HepG2 (cell line): ENCODE results near the gene VIPR1. TPM values are rescaled to one million over a fixed set of nuclear protein-coding genes. Genes with fewer than 3 reads are reported as not detected.

Experiments used
- DPF2 ChIP-seq: sonication (generic); formaldehyde crosslinking; IDR thresholded peaks from 2 replicates; pipeline ENCODE4 v1.4.0; 2020; ENCODE audit warnings: mild to moderate bottlenecking, low read depth, missing genetic modification reagents, borderline replicate concordance
- HHEX ChIP-seq: IDR thresholded peaks from 2 replicates; pipeline ENCODE4 v1.6.1; 2016; ENCODE audit warnings: control low read depth
- LCORL ChIP-seq, 2 experiments: fragments of 450-650 bp in 1 of 2; sonication (generic) in 1 of 2; formaldehyde crosslinking in 1 of 2; IDR thresholded peaks; 2 replicates each; pipeline versions ENCODE4 v1.5.0 to v1.6.1; 2017 to 2020; ENCODE audit warnings: antibody characterized with exemption in 1 of 2, missing genetic modification reagents in 1 of 2
- MIER3 ChIP-seq: IDR thresholded peaks from 2 replicates; pipeline ENCODE4 v1.6.1; 2016; ENCODE audit warnings: missing compliant biosample characterization, borderline replicate concordance
- PPARG ChIP-seq: conservative IDR thresholded peaks from 2 replicates; pipeline ENCODE4 v1.6.1; 2016; ENCODE audit warnings: missing biosample characterization, missing genetic modification reagents
- RXRB ChIP-seq: IDR thresholded peaks from 2 replicates; pipeline ENCODE4 v1.6.1; 2016; ENCODE audit warnings: borderline replicate concordance, missing genetic modification reagents, missing compliant biosample characterization
- SAP130 ChIP-seq: IDR thresholded peaks from 2 replicates; pipeline ENCODE4 v1.6.1; 2016; ENCODE audit warnings: low read depth
- polyA plus RNA-seq, 8 experiments: library from polyadenylated mRNA; depleted of rRNA in 3 of 8; stranded (reverse) in 7 of 8; unstranded in 1 of 8; fragments of >200 nt; fragmentation: Illumina TruSeq in 4 of 8; extraction: Trizol in 4 of 8; gene quantifications; 2 replicates each; pipeline versions ENCODE4 v1.2.1 to v1.2.3, GENCODE V29; 2011 to 2016; ENCODE audit warnings: low read depth in 4 of 8, missing spikeins in 1 of 8, mixed read lengths in 1 of 8; ENCODE audit not compliant: insufficient read depth in 1 of 8
- total RNA-seq, 5 experiments: library from RNA; depleted of rRNA; stranded (reverse); fragments of >200 nt; fragmentation: Illumina TruSeq; extraction: Trizol; gene quantifications; 2 replicates each; pipeline ENCODE4 v1.2.3, GENCODE V29; 2016; ENCODE audit warnings: low read depth in 1 of 5
- TF ChIP-seq, protein P1 (sequence below), 2 experiments: sonication (generic) in 1 of 2; formaldehyde crosslinking in 1 of 2; IDR thresholded peaks; 2 replicates each; pipeline versions ENCODE4 v1.6.1 to v1.9.0; 2014 to 2022; ENCODE audit warnings: antibody characterized with exemption in 1 of 2, borderline replicate concordance in 1 of 2, inconsistent platforms in 1 of 2, low read depth in 1 of 2, missing genetic modification reagents in 1 of 2
- TF ChIP-seq, protein P2 (sequence below): sonication (generic); formaldehyde crosslinking; IDR thresholded peaks from 2 replicates; pipeline ENCODE4 v1.5.0; 2020; ENCODE audit warnings: missing genetic modification reagents
- TF ChIP-seq, protein P3 (sequence below): sonication (generic); formaldehyde crosslinking; IDR thresholded peaks from 2 replicates; pipeline ENCODE4 v1.4.0; 2020; ENCODE audit warnings: missing genetic modification reagents, mild to moderate bottlenecking, borderline replicate concordance
- TF ChIP-seq, protein P4 (sequence below): IDR thresholded peaks from 2 replicates; pipeline ENCODE4 v1.6.1; 2012; ENCODE audit warnings: inconsistent platforms
- TF ChIP-seq, protein P5 (sequence below): sonication (generic); formaldehyde crosslinking; conservative IDR thresholded peaks from 2 replicates; pipeline ENCODE4 v1.4.0; 2020; ENCODE audit warnings: mild to moderate bottlenecking, missing genetic modification reagents, moderate library complexity

The VIPR1 gene
- total and polyA plus RNA-seq, 2 of the 13 experiments (the other 11 are each of a cell fraction or from before 2014, with no cell fraction given) = 0.04 to 0.11 TPM

DNA sequence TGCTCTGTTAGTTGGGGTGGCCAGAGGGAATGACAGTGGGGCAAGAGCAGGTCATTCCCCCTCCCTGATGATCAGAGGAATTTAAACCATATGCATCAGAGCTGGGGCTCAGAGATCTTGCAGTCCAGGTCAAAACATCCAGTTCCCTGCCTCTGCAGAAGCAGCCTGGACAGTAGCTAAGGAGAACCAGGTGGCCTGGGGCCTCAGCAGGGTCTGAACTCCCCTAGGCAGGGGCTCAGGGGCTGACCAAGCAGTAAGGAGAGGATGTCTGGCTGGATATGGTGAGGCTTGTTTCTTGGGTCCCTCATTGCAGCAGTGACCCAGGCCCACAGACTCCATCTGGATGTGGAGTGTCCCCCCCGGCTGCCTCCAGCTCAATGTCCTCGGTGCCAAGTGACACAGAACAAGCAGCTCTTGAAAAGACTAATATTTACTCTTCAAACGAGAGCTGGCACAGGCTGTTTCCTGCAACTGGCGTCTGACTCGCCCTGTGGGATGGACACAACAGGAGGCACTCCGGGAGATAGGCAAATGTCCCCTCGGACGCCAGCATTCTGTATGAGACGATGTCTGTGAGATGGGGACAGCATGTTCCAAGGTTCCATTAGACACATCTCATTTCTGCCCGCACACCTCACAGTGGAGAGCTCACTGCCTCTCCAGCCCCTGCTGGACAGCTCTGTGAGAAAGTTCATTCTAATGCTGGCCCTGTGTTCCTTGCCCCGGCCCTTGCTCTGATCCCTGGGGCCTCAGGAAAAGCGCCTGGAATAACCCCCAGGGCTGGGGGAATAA lies 42.2 kb downstream of the VIPR1 start (continued):
- TF ChIP-seq, protein P1, sequence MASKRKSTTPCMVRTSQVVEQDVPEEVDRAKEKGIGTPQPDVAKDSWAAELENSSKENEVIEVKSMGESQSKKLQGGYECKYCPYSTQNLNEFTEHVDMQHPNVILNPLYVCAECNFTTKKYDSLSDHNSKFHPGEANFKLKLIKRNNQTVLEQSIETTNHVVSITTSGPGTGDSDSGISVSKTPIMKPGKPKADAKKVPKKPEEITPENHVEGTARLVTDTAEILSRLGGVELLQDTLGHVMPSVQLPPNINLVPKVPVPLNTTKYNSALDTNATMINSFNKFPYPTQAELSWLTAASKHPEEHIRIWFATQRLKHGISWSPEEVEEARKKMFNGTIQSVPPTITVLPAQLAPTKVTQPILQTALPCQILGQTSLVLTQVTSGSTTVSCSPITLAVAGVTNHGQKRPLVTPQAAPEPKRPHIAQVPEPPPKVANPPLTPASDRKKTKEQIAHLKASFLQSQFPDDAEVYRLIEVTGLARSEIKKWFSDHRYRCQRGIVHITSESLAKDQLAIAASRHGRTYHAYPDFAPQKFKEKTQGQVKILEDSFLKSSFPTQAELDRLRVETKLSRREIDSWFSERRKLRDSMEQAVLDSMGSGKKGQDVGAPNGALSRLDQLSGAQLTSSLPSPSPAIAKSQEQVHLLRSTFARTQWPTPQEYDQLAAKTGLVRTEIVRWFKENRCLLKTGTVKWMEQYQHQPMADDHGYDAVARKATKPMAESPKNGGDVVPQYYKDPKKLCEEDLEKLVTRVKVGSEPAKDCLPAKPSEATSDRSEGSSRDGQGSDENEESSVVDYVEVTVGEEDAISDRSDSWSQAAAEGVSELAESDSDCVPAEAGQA (IDR thresholded peaks at IDR 0.05; ENCODE audit: low read depth) = no peak
- TF ChIP-seq, protein P1 (CRISPR knock-in tag; IDR thresholded peaks at IDR 0.05; ENCODE audit: borderline replicate concordance) = no peak
- TF ChIP-seq, protein P2, sequence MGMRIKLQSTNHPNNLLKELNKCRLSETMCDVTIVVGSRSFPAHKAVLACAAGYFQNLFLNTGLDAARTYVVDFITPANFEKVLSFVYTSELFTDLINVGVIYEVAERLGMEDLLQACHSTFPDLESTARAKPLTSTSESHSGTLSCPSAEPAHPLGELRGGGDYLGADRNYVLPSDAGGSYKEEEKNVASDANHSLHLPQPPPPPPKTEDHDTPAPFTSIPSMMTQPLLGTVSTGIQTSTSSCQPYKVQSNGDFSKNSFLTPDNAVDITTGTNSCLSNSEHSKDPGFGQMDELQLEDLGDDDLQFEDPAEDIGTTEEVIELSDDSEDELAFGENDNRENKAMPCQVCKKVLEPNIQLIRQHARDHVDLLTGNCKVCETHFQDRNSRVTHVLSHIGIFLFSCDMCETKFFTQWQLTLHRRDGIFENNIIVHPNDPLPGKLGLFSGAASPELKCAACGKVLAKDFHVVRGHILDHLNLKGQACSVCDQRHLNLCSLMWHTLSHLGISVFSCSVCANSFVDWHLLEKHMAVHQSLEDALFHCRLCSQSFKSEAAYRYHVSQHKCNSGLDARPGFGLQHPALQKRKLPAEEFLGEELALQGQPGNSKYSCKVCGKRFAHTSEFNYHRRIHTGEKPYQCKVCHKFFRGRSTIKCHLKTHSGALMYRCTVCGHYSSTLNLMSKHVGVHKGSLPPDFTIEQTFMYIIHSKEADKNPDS (CRISPR knock-in tag) = no peak
- TF ChIP-seq SAP130 (CRISPR knock-in tag) = peak; percentile 27
- TF ChIP-seq MIER3 (CRISPR knock-in tag) = 0 out of 2 replicates have a peak, but pooled peaks have one; percentile 34
- TF ChIP-seq, protein P3, sequence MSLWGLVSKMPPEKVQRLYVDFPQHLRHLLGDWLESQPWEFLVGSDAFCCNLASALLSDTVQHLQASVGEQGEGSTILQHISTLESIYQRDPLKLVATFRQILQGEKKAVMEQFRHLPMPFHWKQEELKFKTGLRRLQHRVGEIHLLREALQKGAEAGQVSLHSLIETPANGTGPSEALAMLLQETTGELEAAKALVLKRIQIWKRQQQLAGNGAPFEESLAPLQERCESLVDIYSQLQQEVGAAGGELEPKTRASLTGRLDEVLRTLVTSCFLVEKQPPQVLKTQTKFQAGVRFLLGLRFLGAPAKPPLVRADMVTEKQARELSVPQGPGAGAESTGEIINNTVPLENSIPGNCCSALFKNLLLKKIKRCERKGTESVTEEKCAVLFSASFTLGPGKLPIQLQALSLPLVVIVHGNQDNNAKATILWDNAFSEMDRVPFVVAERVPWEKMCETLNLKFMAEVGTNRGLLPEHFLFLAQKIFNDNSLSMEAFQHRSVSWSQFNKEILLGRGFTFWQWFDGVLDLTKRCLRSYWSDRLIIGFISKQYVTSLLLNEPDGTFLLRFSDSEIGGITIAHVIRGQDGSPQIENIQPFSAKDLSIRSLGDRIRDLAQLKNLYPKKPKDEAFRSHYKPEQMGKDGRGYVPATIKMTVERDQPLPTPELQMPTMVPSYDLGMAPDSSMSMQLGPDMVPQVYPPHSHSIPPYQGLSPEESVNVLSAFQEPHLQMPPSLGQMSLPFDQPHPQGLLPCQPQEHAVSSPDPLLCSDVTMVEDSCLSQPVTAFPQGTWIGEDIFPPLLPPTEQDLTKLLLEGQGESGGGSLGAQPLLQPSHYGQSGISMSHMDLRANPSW (CRISPR knock-in tag) = no peak
- TF ChIP-seq, protein P4, sequence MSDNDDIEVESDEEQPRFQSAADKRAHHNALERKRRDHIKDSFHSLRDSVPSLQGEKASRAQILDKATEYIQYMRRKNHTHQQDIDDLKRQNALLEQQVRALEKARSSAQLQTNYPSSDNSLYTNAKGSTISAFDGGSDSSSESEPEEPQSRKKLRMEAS = 0 out of 2 replicates have a peak, but pooled peaks have one; percentile 27
- TF ChIP-seq DPF2 (CRISPR knock-in tag) = 0 out of 2 replicates have a peak, but pooled peaks have one; percentile 27
- TF ChIP-seq LCORL (IDR thresholded peaks at IDR 0.05) = no peak
- TF ChIP-seq LCORL (CRISPR knock-in tag; IDR thresholded peaks at IDR 0.05) = 0 out of 2 replicates have a peak, but pooled peaks have one; percentile 38
- peak; percentile 75 for TF ChIP-seq HHEX (CRISPR knock-in tag)
- TF ChIP-seq RXRB (CRISPR knock-in tag) = peak; percentile 14; the same call in 1 of the 2 replicates
- TF ChIP-seq, protein P5, sequence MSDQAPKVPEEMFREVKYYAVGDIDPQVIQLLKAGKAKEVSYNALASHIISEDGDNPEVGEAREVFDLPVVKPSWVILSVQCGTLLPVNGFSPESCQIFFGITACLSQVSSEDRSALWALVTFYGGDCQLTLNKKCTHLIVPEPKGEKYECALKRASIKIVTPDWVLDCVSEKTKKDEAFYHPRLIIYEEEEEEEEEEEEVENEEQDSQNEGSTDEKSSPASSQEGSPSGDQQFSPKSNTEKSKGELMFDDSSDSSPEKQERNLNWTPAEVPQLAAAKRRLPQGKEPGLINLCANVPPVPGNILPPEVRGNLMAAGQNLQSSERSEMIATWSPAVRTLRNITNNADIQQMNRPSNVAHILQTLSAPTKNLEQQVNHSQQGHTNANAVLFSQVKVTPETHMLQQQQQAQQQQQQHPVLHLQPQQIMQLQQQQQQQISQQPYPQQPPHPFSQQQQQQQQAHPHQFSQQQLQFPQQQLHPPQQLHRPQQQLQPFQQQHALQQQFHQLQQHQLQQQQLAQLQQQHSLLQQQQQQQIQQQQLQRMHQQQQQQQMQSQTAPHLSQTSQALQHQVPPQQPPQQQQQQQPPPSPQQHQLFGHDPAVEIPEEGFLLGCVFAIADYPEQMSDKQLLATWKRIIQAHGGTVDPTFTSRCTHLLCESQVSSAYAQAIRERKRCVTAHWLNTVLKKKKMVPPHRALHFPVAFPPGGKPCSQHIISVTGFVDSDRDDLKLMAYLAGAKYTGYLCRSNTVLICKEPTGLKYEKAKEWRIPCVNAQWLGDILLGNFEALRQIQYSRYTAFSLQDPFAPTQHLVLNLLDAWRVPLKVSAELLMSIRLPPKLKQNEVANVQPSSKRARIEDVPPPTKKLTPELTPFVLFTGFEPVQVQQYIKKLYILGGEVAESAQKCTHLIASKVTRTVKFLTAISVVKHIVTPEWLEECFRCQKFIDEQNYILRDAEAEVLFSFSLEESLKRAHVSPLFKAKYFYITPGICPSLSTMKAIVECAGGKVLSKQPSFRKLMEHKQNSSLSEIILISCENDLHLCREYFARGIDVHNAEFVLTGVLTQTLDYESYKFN (CRISPR knock-in tag) = peak; percentile 58
- 0 out of 2 replicates have a peak, but pooled peaks have one; percentile 22 for TF ChIP-seq PPARG (CRISPR knock-in tag)
